Hematopoietic multipotent progenitor cell (in vitro differentiated cells): ENCODE results near the gene ENDOD1. TPM values are rescaled to one million over a fixed set of nuclear protein-coding genes. Genes with fewer than 3 reads are reported as not detected.

Experiments
- DNase-seq, 3 donors: peaks; one replicate each; pipeline ENCODE4 v3.0.0-alpha.2; 2011 to 2015; ENCODE audit warnings: low read depth in 2 of 3, low spot score in 2 of 3
- total RNA-seq: library from RNA; depleted of rRNA; stranded (reverse); fragments of >200 nt; gene quantifications from one replicate; pipeline ENCODE4 v1.2.3, GENCODE V29; 2012

Gene ENDOD1
- total RNA-seq, 1 donor: 14.5 TPM

- no peak for DNase-seq
These were observed 14.7 kb upstream of the ENDOD1 start for GRCh38 chr11:95074792-95075563.

GRCh38 chr11:95076416-95076815, 13.2 kb upstream of the ENDOD1 start:
- DNase-seq: peak in 1 of 3 donors; percentile 42

GRCh38 chr11:95076981-95077380, 12.7 kb upstream of the ENDOD1 start:
- no peak for DNase-seq

- no peak for DNase-seq
These were observed 11.1 kb upstream of the ENDOD1 start for GRCh38 chr11:95078526-95078925.

- DNase-seq: no peak
These were observed 8.6 kb upstream of the ENDOD1 start for GRCh38 chr11:95081010-95081409.

- DNase-seq: no peak
These were observed 8.2 kb upstream of the ENDOD1 start for GRCh38 chr11:95081412-95081811.

- no peak for DNase-seq
These were observed 7.1 kb upstream of the ENDOD1 start for GRCh38 chr11:95082576-95083001.

GRCh38 chr11:95084509-95084908, 5.1 kb upstream of the ENDOD1 start:
- no peak for DNase-seq

GRCh38 chr11:95085117-95085816, 4.4 kb upstream of the ENDOD1 start:
- no peak for DNase-seq

GRCh38 chr11:95086151-95086550, 3.5 kb upstream of the ENDOD1 start:
- no peak for DNase-seq

- DNase-seq: no peak
These were observed 2.6 kb upstream of the ENDOD1 start for GRCh38 chr11:95086836-95087570.

- peak in 2 of 3 donors; percentile 47 to 65 for DNase-seq
These were observed 563 bp upstream of the ENDOD1 start for GRCh38 chr11:95088946-95089619.

GRCh38 chr11:95091663-95092180, 2.1 kb downstream of the ENDOD1 start:
- no peak for DNase-seq

GRCh38 chr11:95092549-95093324, 3.1 kb downstream of the ENDOD1 start:
- peak in 1 of 3 donors; percentile 47 for DNase-seq

- no peak for DNase-seq
These were observed 3.9 kb downstream of the ENDOD1 start for GRCh38 chr11:95093548-95093947.

- DNase-seq: no peak
These were observed 6.4 kb downstream of the ENDOD1 start for GRCh38 chr11:95095858-95096587.

GRCh38 chr11:95097209-95097608, 7.6 kb downstream of the ENDOD1 start:
- DNase-seq: no peak

- DNase-seq: no peak
These were observed 9.2 kb downstream of the ENDOD1 start for GRCh38 chr11:95098826-95099225.

- DNase-seq: no peak
These were observed 10.6 kb downstream of the ENDOD1 start for GRCh38 chr11:95100191-95100648.
